IMR-90 (cell line): ENCODE results near the gene HTR3A. TPM values are rescaled to one million over a fixed set of nuclear protein-coding genes. Genes with fewer than 3 reads are reported as not detected.

Experiments used
- ATAC-seq: fragments of 200-7000 bp; cut with Tn5 transposase; 2 replicates; pipeline ENCODE4 v1.9.1; 2020; ENCODE audit warnings: low read depth, mild to moderate bottlenecking, moderate library complexity
- BruUV-seq: library from RNA; stranded (reverse); fragments of 400-500 nt; replicated peaks from 2 replicates; lab custom pipeline; 2021; lab: Mats Ljungman, UMichigan
- CTCF ChIA-PET: fragments of 300-600 bp; formaldehyde crosslinking; extraction: SDS; loops from one replicate; lab custom pipeline; 2021; ENCODE audit warnings: antibody characterized with exemption; lab: Yijun Ruan, JAX
- POLR2A ChIA-PET: fragments of 300-600 bp; sonication (Branson Sonifier 250); formaldehyde crosslinking; loops from one replicate; lab custom pipeline; 2022; ENCODE audit warnings: antibody characterized with exemption; ENCODE audit not compliant: unreplicated experiment; lab: Charles Lee
- DNase-seq: peaks from one replicate; pipeline ENCODE4 v3.0.0; 2013
- H2AFZ ChIP-seq: replicated peaks from 2 replicates; pipeline ENCODE3; 2013; ENCODE audit warnings: low read length, mild to moderate bottlenecking; ENCODE audit not compliant: poor library complexity
- H2AK5ac ChIP-seq: 2 replicates; pipeline ENCODE4 v1.6.1; 2013; ENCODE audit warnings: low read depth, low read length, inconsistent platforms
- H2AK9ac ChIP-seq: replicated peaks from 2 replicates; pipeline ENCODE3; 2013; ENCODE audit warnings: mild to moderate bottlenecking, low read depth, low read length, moderate library complexity; ENCODE audit not compliant: poor library complexity
- H2BK120ac ChIP-seq: 2 replicates; pipeline ENCODE4 v1.6.1; 2013; ENCODE audit warnings: low read depth, low read length, inconsistent platforms
- H2BK15ac ChIP-seq: 3 replicates; pipeline ENCODE4 v1.6.1; 2013; ENCODE audit warnings: low read depth, low read length, inconsistent platforms
- H2BK20ac ChIP-seq: 2 replicates; pipeline ENCODE4 v1.6.1; 2013; ENCODE audit warnings: low read depth, mild to moderate bottlenecking, inconsistent platforms, low read length, moderate library complexity
- H2BK5ac ChIP-seq: 2 replicates; pipeline ENCODE4 v1.6.1; 2013; ENCODE audit warnings: mild to moderate bottlenecking, low read depth, low read length, inconsistent platforms; ENCODE audit not compliant: poor library complexity, severe bottlenecking
- H3K14ac ChIP-seq: replicated peaks from 2 replicates; pipeline ENCODE4 v1.6.1; 2013; ENCODE audit warnings: low read depth, low read length, inconsistent platforms
- H3K18ac ChIP-seq: 2 replicates; pipeline ENCODE4 v1.6.1; 2013; ENCODE audit warnings: low read depth, low read length, control low read depth
- H3K23ac ChIP-seq: 2 replicates; pipeline ENCODE4 v1.6.1; 2013; ENCODE audit warnings: low read depth, low read length, inconsistent platforms
- H3K27ac ChIP-seq: 2 replicates; pipeline ENCODE4 v1.5.1; 2013; ENCODE audit warnings: mild to moderate bottlenecking, control low read depth, low read length; ENCODE audit not compliant: insufficient read depth
- H3K27me3 ChIP-seq: 2 replicates; pipeline ENCODE4 v1.6.1; 2013; ENCODE audit warnings: low read length; ENCODE audit not compliant: control insufficient read depth, insufficient read depth
- H3K36me3 ChIP-seq: 2 replicates; pipeline ENCODE4 v1.6.1; 2013; ENCODE audit warnings: low read length, mixed read lengths; ENCODE audit not compliant: control insufficient read depth, insufficient read depth
- H3K4ac ChIP-seq: 2 replicates; pipeline ENCODE4 v1.6.1; 2013; ENCODE audit warnings: low read depth, low read length, inconsistent platforms
- H3K4me1 ChIP-seq: 2 replicates; pipeline ENCODE4 v1.6.1; 2013; ENCODE audit warnings: low read length, mixed read lengths; ENCODE audit not compliant: control insufficient read depth, insufficient read depth
- H3K4me2 ChIP-seq: 2 replicates; pipeline ENCODE4 v1.6.1; 2013; ENCODE audit warnings: low read depth, mild to moderate bottlenecking, control low read depth, low read length, moderate library complexity
- H3K4me3 ChIP-seq: 2 replicates; pipeline ENCODE4 v1.5.1; 2013; ENCODE audit warnings: low read depth, mild to moderate bottlenecking, control low read depth, low read length, moderate library complexity; ENCODE audit not compliant: insufficient read depth
- H3K56ac ChIP-seq: 2 replicates; pipeline ENCODE4 v1.6.1; 2013; ENCODE audit warnings: low read length, inconsistent platforms; ENCODE audit not compliant: insufficient read depth; ENCODE audit errors: extremely low read depth
- H3K79me1 ChIP-seq, 2 experiments: 2 replicates each; pipeline ENCODE4 v1.6.1; 2013; ENCODE audit warnings: low read length in 2 of 2, inconsistent platforms in 1 of 2, low read depth in 1 of 2
- H3K9ac ChIP-seq: 2 replicates; pipeline ENCODE4 v1.6.1; 2013; ENCODE audit warnings: low read depth, low read length, control low read depth
- H3K9me1 ChIP-seq: 2 replicates; pipeline ENCODE4 v1.6.1; 2013; ENCODE audit warnings: low read length, inconsistent platforms; ENCODE audit not compliant: insufficient read depth
- H3K9me3 ChIP-seq: 2 replicates; pipeline ENCODE4 v1.6.1; 2013; ENCODE audit warnings: low read length; ENCODE audit not compliant: control insufficient read depth, insufficient read depth
- H4K20me1 ChIP-seq: 2 replicates; pipeline ENCODE4 v1.6.1; 2013; ENCODE audit warnings: low read length, inconsistent platforms; ENCODE audit not compliant: insufficient read depth
- H4K5ac ChIP-seq: 2 replicates; pipeline ENCODE4 v1.6.1; 2013; ENCODE audit warnings: mild to moderate bottlenecking, low read depth, low read length, control low read depth
- H4K8ac ChIP-seq, 2 experiments: 2 replicates each; pipeline ENCODE4 v1.6.1; 2013; ENCODE audit warnings: low read depth in 2 of 2, low read length in 2 of 2, control low read depth in 1 of 2, inconsistent platforms in 1 of 2
- H4K91ac ChIP-seq: 2 replicates; pipeline ENCODE4 v1.6.1; 2013; ENCODE audit warnings: low read depth, low read length, inconsistent platforms; ENCODE audit not compliant: insufficient read depth
- BHLHE40 ChIP-seq: fragments of 150-350 bp; IDR thresholded peaks from 2 replicates; pipeline ENCODE4 v1.6.1; 2016; ENCODE audit warnings: mild to moderate bottlenecking, low read depth, low read length
- CEBPB ChIP-seq: IDR thresholded peaks from 2 replicates; pipeline ENCODE4 v1.6.1; 2012; ENCODE audit warnings: low read depth, low read length, improper control_type of control experiment
- CHD1 ChIP-seq: IDR thresholded peaks from 2 replicates; pipeline ENCODE4 v1.6.1; 2012; ENCODE audit warnings: low read depth, low read length, improper control_type of control experiment
- FOS ChIP-seq: fragments of 150-350 bp; IDR thresholded peaks from 2 replicates; pipeline ENCODE4 v1.6.1; 2016; ENCODE audit warnings: low read depth, low read length
- MAFK ChIP-seq: IDR thresholded peaks from 2 replicates; pipeline ENCODE4 v1.6.1; 2012; ENCODE audit warnings: low read depth, low read length, improper control_type of control experiment
- MAZ ChIP-seq: IDR thresholded peaks from 2 replicates; pipeline ENCODE4 v1.6.1; 2012; ENCODE audit warnings: low read depth, mild to moderate bottlenecking, low read length, improper control_type of control experiment, moderate library complexity, borderline replicate concordance
- MXI1 ChIP-seq: IDR thresholded peaks from 2 replicates; pipeline ENCODE4 v1.6.1; 2012; ENCODE audit warnings: low read depth, mild to moderate bottlenecking, low read length, moderate library complexity, borderline replicate concordance
- POLR2A ChIP-seq: IDR thresholded peaks from 2 replicates; pipeline ENCODE4 v1.6.1; 2012; ENCODE audit warnings: mild to moderate bottlenecking, low read depth, low read length
- RAD21 ChIP-seq: IDR thresholded peaks from 2 replicates; pipeline ENCODE4 v1.6.1; 2012; ENCODE audit warnings: low read length, improper control_type of control experiment
- RCOR1 ChIP-seq: IDR thresholded peaks from 2 replicates; pipeline ENCODE4 v1.6.1; 2012; ENCODE audit warnings: mild to moderate bottlenecking, low read length, improper control_type of control experiment; ENCODE audit not compliant: insufficient replicate concordance
- RFX5 ChIP-seq: IDR thresholded peaks from 2 replicates; pipeline ENCODE4 v1.8.0; 2012; ENCODE audit warnings: low read depth, mild to moderate bottlenecking, low read length, moderate library complexity
- SMC3 ChIP-seq: fragments of 150-350 bp; IDR thresholded peaks from 2 replicates; pipeline ENCODE4 v1.6.1; 2016; ENCODE audit warnings: low read depth, mild to moderate bottlenecking, antibody characterized with exemption, low read length, moderate library complexity
- WGBS, 2 experiments: methylation state at CpG; one replicate each; pipeline versions ENCODE4 v1.1.5 to v1.1.7; 2013; ENCODE audit warnings: missing lambda C conversion rate in 2 of 2; ENCODE audit not compliant: insufficient read length in 1 of 2; ENCODE audit errors: extremely low coverage in 2 of 2; 5-methylcytosine and 5-hydroxymethylcytosine counted together
- dilution Hi-C: fragments of 300-500 bp; cut with HindIII; formaldehyde crosslinking; loops from one replicate; pipeline ENCODE4 v1.14.3; 2018; ENCODE audit warnings: low sequenced_read_pairs; ENCODE audit not compliant: unreplicated experiment
- in situ Hi-C: fragments of 300-500 bp; cut with MboI; formaldehyde crosslinking; loops from 3 replicates; pipeline ENCODE4 v1.14.3; 2019; ENCODE audit warnings: low sequenced_read_pairs, inconsistent platforms, mixed read lengths
- intact Hi-C: fragments of 100-400 bp; cut with micrococcal nuclease; formaldehyde crosslinking; loops from 2 replicates; pipeline ENCODE4 v1.10.0; 2022
- polyA plus RNA-seq, 3 experiments: library from polyadenylated mRNA; depleted of rRNA; stranded (reverse); fragments of >200 nt; gene quantifications; 2 replicates each; pipeline ENCODE4 v1.2.3, GENCODE V29; 2012; ENCODE audit warnings: low replicate concordance in 1 of 3
- total RNA-seq: library from RNA; depleted of rRNA; stranded (reverse); fragments of >200 nt; gene quantifications from 2 replicates; pipeline ENCODE4 v1.2.3, GENCODE V29; 2012
- TF ChIP-seq, protein P1 (sequence below): fragments of 150-350 bp; IDR thresholded peaks from 2 replicates; pipeline ENCODE4 v1.6.1; 2017; ENCODE audit warnings: mild to moderate bottlenecking, antibody characterized with exemption, low read length, low read depth
- TF ChIP-seq, protein P2 (sequence below): conservative IDR thresholded peaks from 2 replicates; pipeline ENCODE4 v1.5.1; 2012; ENCODE audit warnings: mild to moderate bottlenecking, low read depth, low read length, improper control_type of control experiment
- TF ChIP-seq, protein P3 (sequence below): fragments of 150-350 bp; IDR thresholded peaks from 2 replicates; pipeline ENCODE4 v1.6.1; 2016; ENCODE audit warnings: low read depth, mild to moderate bottlenecking, low read length, moderate library complexity, borderline replicate concordance

Gene HTR3A
- total and polyA plus RNA-seq, 2 of the 4 experiments (the other 2 are of a cell fraction): not detected

DNA sequence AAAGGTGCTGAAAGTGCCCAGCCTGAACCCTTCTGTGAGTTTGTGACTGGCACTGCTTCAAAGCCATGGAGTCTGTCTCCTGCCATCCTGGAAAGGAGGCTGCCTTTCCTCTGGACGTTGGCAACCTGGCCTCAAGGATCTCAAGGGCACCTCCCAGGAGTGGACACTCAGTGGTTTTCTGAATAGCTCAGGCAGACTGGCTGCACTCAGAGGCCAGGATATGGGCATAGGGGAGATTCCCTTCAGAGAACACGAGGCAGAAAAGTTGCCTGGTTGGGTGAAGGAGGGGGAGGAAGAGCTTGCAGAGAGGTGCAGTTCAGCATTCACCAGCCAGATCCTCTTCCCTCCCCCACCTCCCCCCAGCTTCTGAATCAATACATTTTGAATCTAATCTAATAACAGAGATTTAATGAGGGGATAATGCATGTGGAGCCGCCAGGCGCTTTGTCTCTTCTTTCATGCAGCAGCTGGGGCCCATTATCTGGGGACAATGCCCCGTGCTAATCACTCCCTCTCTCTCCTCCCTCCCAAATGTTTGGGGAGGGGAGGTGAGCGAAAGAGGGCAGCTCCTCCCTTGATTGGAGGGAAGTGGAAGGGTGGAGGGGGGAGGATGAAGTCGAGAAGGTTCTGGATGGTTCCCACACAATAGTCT is 17.7 kb downstream of the HTR3A start:
- H3K18ac ChIP-seq: no peak overlapping the region
- H2AFZ ChIP-seq: no peak overlapping the region
- no peak overlapping the region for H3K4me2 ChIP-seq
- no peak overlapping the region for H2BK120ac ChIP-seq
- intact Hi-C loops (loop anchor here (5.0 kb wide), 1 partner anchor 95 kb away; no protein-coding TSS in a partner anchor), in situ Hi-C loops (no loop called here), dilution Hi-C loops (no loop called here)
- H3K9ac ChIP-seq: no peak overlapping the region
- no peaks in the 10 kb centered on the region for H3K9me1 ChIP-seq
- no peaks in the 10 kb centered on the region; the same call in 1 of the 2 replicates for H3K27me3 ChIP-seq
- H3K14ac ChIP-seq: no peak overlapping the region
- no peak for ATAC-seq
- no peaks in the 10 kb centered on the region for H3K36me3 ChIP-seq
- H3K79me1 ChIP-seq: no peaks in the 10 kb centered on the region
- WGBS, 2 experiments: 20% methylated on average over 1 of the region's 7 CpGs; no CpG with 5 or more reads in 1 of the 2 experiments
- no peak for TF ChIP-seq BHLHE40
- no peak for TF ChIP-seq MXI1
- TF ChIP-seq CHD1: no peak
- no peak for TF ChIP-seq MAZ
- no peak for TF ChIP-seq RCOR1
- no peak for TF ChIP-seq CEBPB
- TF ChIP-seq, protein P1, sequence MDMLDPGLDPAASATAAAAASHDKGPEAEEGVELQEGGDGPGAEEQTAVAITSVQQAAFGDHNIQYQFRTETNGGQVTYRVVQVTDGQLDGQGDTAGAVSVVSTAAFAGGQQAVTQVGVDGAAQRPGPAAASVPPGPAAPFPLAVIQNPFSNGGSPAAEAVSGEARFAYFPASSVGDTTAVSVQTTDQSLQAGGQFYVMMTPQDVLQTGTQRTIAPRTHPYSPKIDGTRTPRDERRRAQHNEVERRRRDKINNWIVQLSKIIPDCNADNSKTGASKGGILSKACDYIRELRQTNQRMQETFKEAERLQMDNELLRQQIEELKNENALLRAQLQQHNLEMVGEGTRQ: no peak
- TF ChIP-seq, protein P2, sequence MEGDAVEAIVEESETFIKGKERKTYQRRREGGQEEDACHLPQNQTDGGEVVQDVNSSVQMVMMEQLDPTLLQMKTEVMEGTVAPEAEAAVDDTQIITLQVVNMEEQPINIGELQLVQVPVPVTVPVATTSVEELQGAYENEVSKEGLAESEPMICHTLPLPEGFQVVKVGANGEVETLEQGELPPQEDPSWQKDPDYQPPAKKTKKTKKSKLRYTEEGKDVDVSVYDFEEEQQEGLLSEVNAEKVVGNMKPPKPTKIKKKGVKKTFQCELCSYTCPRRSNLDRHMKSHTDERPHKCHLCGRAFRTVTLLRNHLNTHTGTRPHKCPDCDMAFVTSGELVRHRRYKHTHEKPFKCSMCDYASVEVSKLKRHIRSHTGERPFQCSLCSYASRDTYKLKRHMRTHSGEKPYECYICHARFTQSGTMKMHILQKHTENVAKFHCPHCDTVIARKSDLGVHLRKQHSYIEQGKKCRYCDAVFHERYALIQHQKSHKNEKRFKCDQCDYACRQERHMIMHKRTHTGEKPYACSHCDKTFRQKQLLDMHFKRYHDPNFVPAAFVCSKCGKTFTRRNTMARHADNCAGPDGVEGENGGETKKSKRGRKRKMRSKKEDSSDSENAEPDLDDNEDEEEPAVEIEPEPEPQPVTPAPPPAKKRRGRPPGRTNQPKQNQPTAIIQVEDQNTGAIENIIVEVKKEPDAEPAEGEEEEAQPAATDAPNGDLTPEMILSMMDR: no peak
- TF ChIP-seq POLR2A: no peak
- TF ChIP-seq FOS: no peak
- TF ChIP-seq SMC3: no peak
- TF ChIP-seq, protein P3, sequence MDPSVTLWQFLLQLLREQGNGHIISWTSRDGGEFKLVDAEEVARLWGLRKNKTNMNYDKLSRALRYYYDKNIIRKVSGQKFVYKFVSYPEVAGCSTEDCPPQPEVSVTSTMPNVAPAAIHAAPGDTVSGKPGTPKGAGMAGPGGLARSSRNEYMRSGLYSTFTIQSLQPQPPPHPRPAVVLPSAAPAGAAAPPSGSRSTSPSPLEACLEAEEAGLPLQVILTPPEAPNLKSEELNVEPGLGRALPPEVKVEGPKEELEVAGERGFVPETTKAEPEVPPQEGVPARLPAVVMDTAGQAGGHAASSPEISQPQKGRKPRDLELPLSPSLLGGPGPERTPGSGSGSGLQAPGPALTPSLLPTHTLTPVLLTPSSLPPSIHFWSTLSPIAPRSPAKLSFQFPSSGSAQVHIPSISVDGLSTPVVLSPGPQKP: no peak
- no peak for TF ChIP-seq RFX5
- no peak for TF ChIP-seq MAFK
- TF ChIP-seq RAD21: no peak
- no peaks in the 10 kb centered on the region for H4K20me1 ChIP-seq
- no peaks in the 10 kb centered on the region for H3K4me1 ChIP-seq
- no peak overlapping the region for H3K27ac ChIP-seq
- no peak overlapping the region for H3K56ac ChIP-seq
- H4K5ac ChIP-seq: no peak overlapping the region
- no peak overlapping the region for H3K4ac ChIP-seq
- ChIA-PET CTCF (interaction anchor here (3.9 kb wide), 1 partner anchor 269 kb away, joined by 43 read pairs; no protein-coding TSS in a partner anchor), POLR2A (no interaction called here)
- no peak overlapping the region for H2BK5ac ChIP-seq
- no peak overlapping the region for H4K91ac ChIP-seq
- no peak overlapping the region for H2AK9ac ChIP-seq
- BruUV-seq: no TSS peak
- DNase-seq: no peak
- no peak overlapping the region for H2AK5ac ChIP-seq
- H3K9me3 ChIP-seq: no peaks in the 10 kb centered on the region
- no peak overlapping the region for H2BK15ac ChIP-seq
- H2BK20ac ChIP-seq: no peak overlapping the region
- no peak overlapping the region for H3K4me3 ChIP-seq
- H3K23ac ChIP-seq: no peak overlapping the region
- H4K8ac ChIP-seq: no peak overlapping the region
